HG03460 (cell line): ENCODE results near the gene ATXN2.
"Not testable (repeated sequence)": the region's sequence is repeated elsewhere in the genome, so short reads cannot be mapped to it uniquely, and the experiment has no call there.

Experiments used
- ATAC-seq: cut with Tn5 transposase; IDR thresholded peaks from one replicate; pipeline ENCODE4 v1.9.1; 2021; ENCODE audit not compliant: unreplicated experiment

The ATXN2 gene

DNA sequence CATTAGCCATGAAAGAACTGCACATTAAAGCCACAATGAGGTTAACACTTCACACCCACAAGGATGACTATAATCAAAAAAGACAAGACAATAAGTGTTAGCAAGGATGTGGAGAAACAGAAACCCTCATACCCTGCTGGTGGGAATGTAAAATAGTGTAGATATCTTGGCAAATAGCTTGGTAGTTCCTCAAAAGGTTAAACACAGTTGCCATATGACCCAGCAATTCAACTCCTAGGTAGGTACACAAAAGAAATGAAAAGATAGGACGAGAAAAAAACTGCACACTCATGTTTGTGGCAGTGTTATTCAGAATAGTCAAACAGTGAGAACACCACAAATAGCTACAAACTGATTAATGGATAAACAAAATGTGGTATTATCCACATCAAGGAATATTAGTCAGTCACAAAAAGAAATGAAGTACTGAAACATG lies 93.5 kb downstream of the ATXN2 start:
- no peak for ATAC-seq

DNA sequence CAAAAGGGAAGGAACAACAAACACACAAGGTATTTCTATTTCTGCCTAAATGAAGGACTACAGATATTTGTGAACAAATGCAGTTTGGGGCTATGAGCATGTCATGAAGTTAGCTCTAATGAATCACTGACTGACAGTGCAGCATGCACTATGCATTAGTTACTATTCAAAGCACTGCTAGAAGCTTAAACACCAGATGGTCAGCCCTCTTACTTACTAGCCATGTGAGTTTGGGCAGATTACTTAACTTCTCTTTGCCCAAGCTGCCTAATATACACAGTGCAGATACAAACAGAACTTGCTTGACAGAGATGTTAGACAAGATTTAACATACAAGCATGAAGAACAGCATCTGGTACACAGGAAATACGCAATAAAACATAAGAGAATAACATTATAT lies 96.0 kb downstream of the ATXN2 start:
- ATAC-seq, result no peak

DNA sequence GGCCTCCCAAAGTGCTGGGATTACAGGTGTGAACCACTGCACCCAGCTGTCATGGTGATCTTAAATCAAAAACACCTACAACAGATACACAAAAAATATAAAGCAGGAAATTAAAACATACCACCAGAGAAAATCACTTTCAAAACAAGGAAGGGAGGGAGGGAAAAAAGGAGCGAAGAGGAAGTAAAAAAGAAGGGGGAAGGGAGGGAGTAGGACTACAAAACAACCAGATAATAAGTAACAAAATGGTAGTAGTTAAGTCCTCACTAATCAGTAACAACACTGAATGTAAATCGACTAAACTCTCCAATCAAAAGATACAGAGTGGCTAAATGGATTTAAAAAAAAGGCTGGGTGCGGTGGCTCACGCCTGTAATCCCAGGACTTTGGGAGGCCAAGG lies 104.4 kb downstream of the ATXN2 start:
- no peak for ATAC-seq

DNA sequence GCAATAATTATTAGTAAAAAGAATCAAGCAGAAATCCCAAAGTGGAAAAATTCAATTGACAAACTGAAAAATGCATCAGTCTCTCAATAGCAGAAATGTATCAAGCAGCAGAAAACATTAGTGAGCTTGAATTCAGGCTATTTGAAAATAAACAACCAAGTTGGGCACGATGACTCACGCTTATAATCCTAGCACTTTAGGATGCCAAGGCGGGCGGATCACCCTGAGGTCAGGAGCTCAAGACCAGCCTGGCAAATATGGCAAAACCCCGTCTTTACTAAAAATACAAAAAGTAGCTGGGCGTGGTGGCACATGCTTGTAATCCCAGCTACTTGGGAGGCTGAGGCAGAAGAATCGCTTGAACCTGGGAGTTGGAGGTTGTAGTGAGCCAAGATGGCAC lies 106.1 kb downstream of the ATXN2 start:
- not testable (repeated sequence) for ATAC-seq

DNA sequence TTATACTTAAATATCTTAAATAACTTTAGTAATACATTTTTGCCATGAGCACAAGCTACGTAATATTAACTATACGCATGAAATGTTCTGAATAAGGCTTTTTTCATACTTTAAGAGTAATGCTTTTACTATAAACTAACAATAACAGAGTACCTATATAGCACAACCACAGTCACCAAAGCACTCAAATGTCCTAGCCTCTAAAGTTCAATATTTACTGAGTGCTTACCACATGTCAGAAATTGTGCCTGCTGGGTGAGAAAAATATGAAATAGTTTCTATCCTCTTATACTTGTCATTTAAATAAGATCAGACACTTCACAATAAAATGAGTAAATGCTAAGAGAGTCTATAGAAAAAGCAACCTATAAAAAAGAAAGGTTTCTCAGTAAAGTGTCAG lies 110.3 kb downstream of the ATXN2 start:
- ATAC-seq, result no peak

DNA sequence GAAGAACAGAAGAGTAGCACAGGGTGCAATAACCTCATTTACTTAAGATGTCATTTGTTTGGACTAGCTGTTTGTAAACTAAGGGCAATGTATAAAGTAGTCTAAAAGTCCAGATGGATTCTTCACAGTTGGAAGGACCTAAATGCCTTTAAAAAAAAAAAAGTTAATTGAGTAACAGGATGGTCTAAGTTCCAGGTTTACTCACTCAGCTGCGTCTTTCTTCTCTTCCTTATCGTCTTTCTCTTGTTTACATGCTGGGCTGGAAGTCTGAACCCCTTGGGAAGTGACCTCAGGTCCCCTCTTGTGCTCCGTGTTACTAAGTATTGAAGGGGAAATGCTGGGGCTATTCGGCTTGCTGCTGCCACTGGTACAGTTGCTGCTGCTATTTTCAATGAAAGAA lies 110.8 kb downstream of the ATXN2 start:
- ATAC-seq, result no peak

DNA sequence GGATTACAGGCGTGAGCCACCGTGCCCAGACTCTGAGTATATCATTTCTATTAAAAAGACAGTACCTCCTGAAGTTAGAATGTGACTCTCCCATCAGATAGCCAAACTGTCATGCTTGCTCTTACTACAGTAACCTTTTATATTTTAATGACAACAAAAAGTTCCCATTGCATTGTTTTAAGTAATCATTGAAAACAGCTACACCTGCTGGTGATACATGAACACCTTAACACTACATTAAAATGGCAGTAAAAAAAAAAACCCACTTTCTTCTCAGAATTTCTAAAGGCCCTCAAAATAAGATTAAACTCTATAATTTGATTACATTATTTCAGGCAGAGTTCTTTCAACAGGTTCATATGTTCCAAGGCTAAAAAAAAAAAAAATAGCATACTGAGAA lies 116.7 kb downstream of the ATXN2 start:
- no peak for ATAC-seq

DNA sequence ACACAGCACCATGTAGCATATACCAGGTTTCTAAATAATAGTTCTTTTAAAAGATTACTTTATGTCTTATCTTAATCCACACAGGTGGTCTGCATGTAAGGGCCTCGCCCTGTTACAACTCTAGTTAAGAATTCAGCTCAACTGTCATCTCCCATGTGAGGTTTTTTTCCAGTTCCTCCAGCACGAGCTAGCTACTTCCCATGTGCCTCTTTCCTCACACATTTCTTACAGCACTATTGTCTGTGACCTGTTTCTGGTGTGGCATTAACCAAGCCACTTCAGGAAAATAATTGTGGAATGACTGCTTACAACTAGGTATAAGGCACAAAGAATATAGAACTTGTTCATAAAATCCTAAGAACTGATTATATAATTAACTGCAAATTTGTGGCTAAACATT lies 127.9 kb downstream of the ATXN2 start:
- ATAC-seq, result no peak

DNA sequence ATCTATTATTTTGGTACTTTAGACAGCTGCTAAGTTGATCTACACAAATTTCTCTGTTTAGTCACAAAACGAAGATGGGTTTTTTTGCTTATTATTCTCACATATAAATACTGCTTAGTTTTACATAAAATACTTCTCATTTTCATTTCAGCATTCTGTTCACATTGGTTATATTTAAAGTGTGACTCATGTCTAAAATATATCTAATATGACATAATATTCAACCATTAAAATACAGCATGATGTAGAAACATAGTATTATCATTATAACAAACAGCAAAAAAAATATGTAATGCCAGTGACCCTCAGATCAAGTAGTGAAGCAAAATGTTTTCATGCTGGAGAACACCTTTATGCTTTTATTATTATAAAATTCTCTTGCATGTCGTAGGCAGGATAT lies 129.7 kb downstream of the ATXN2 start:
- no peak for ATAC-seq

DNA sequence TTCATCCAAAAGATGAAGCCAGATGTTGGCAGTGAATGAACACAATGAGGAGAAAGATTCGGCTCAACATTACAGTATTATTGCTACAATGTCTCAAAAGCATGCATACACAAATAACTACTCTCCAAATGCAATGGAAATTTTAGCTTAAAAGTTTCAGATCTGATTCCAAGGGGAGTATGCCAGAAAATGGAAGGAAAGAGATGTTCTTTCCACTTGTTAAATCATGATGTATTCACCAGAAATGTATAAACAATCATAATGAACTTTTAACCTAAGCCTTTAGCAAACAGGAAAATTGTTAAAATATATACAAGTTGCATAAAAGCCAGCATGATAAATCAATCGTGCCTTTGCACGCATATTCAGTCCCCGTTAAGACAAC lies 131.3 kb downstream of the ATXN2 start:
- ATAC-seq, result no peak

DNA sequence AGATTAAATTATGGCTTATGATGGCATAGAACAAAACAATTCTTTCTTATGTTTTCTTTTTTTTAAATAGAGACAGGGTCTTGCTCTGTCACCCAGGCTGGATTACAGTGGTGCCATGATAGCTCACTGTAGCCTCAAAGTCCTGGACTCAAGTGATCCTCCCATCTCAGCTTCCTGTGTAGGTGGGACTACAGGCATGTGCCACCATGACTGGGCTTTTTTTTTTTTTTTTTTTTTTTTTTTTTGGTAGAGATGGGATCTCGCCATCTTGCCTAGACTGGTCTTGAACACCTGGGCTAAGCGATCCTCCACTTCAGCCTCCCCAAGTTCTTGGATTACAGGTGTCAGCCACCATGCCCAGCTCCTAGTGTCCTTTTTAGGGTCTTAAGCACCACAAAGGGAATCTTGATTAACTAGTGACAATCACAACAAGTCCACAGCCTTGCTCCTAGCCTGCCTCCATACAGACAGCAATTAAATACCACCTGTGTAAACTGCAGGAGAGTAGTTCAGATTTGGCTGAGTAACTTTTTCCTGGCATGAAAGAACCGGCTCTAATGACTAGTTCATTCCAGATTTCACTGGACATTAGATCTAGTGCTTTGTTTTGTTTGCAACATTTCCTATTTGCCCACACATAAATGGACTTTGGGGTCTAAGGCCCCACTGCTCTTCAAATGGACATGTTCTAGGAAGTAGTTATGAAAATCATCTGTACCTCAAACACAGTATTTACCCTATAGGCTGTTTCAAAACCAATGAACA lies 131.8 kb downstream of the ATXN2 start:
- ATAC-seq, result no peak

DNA sequence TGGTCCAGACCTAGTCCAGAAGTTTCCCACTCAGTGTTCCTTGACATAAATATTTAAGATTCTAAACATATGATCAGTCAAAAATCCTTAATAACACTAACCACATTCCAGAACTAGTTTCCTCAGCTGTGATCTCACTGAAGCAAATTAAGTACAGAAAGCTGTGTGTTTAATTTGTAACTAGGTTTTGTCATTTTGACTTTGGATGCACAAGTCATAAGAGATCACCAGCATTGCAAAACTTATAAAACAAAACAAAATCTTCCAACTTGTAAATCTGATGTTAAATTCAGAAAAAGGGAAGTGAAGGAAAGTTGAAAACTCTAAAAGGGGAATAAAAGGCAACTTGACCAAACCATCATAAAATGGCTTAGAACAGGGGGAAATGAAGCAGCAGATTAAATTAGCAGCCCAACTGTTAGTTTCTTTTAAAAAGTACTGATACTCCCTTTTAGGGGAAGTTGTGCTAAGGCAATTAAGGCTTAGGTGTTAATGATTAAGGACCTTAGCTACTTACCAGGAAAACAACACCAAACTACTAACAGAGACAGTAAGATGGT lies 136.8 kb downstream of the ATXN2 start:
- ATAC-seq, result peak; percentile 65

DNA sequence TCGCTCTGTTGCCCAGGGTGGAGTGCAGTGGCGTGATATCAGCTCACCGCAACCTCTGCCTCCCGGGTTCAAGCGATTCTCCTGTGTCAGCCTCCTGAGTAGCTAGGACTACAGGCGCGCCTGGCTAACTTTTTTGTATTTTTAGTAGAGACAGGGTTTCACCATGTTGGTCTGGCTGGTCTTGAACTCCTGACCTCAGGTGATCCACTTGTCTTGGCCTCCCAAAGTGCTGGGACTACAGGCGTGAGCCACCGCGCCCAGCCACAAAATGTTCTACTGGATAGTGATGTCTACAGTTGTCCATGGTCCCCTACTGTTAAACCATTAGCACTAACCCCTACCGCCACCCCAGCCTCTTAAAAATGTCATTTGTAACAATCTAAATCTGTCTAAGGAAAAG lies 139.0 kb downstream of the ATXN2 start:
- not testable (repeated sequence) for ATAC-seq

DNA sequence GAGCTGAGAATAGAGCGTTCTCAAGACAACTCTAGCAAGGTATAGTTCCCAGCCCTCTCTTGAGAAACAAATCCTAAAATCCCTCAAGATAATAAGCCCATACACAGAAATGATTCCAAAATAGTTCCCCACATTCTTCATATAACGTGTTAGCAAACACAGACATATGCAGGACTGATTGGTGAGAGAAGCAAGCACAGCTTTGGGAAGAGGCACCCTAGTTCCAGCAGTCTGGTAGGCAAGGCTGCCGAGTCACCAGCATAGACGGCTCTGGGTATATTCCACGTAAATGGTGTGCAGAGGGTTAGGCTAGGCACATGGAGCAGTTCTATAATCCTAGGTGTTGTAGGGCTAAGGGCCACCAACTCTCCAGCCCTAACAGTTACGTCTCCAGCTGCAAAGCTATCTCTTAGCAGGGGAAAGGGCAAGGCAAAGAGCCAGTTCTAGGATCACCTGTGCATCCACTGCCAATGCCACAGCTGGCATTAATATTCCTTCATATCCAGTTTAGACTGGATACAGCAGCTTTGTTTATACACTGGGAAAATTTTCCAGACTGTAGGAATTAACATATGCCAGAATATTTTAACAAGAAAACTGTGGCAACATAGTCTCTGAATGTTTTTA lies 140.5 kb downstream of the ATXN2 start:
- ATAC-seq, result no peak

DNA sequence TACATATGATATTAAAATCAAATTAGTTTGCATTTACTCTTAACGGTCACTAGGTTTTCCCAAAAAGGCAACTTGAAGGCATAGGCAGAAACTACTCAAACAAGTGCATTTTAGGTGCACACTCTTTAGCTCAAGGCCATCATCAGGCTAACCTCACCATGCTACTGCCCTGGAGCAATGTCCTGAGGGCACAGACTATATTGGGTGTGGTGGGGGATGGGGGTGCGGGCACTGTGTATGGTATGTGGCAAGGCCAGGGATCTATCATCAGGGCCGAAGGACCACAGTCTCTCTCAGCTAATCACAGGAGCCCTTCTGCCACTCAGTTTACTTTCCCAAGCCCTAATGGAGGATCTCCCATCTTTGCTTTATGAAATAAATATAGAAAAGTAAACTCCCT lies 141.5 kb downstream of the ATXN2 start:
- no peak for ATAC-seq

DNA sequence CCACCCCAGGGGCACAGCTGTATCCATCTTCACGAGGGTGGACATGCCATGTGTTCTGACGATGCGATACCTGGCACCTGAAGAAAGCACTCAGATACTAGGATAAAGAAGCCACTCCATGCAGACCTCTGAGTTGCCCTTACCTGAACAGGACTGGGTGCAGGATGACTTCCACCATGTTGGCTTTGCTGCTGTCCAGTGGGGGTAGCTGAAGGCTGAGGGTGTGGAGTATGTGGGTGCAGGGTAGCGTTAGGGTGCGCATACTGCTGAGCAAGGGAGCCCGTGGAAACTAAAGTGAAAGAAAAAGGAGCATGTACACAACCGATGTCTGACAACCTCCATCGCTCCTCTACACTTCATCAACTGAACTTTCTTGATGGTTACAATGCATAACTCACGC lies 142.0 kb downstream of the ATXN2 start:
- ATAC-seq, result no peak

DNA sequence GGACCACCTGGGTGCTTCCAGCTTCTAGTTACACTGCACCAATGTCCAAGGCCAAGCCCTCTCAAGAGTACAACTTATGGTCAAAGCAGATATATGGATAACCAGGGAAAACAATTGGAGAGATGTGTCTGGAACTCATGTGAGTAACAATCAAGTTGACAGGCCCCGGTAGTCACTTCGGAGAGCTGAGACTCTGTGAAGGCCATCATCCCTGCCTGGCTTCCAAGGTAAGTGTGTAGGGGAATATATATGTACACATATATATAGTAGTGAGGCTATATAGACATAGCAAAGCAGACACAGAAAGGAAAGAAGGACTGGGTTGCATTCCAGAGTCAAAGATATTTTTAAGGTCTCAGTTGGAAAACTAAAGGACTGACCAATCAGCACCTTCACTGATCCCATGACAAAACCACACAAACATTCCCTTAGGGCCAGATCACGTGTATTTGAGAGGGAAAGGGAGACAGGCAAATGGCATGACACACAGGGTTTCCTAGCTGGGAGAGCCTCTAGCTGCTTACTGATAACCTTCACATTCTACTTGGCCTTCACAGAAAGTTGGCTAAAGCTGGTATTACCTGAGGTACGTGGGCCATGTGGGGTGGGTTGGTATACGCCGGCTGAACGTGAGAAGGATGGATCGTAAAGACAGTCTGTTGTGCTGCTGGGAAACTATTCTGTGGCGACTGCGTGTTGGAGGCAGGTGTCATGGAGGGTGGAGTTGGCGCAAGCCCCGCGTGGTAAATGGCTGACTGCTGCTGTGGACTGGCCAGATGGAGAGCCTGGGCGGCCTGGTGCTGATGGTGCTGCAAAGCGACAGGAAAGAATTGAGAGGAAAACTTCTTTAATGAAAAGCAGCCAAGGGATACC lies 143.4 kb downstream of the ATXN2 start:
- ATAC-seq, result no peak

DNA sequence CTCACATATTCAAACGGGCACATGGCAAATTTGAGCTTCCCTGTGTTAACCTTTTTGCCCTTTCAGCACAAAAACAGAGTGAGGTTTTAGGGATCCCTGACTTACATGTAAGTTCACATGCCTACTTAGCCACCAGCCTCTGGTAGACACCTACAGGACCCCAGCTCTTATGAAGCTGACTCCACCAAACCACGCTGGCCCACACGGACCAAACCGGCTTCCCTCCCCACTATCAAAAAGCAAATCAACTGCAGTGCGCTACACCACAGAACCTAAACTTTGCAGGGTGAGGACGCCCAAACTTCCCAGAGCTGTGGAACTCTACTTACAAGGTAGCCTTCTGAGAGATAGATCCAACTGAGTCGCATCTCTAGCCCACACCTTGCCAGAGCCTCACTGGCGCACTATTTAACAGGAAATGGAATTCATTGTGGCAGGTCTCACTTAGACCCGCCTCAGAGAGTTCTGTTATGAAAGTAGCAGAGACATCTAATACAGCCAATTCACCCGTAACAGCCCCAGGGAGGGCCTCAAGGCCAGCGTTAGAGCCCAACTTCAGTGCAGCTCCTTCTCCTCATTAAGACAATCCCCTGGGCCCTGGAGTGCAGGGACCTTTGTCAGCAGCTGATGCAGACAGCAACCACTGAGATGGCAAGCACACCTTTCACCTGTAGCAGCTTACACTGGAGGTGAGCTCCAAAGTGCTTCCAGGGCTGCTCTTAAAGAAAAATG lies 144.2 kb downstream of the ATXN2 start:
- ATAC-seq, result no peak

DNA sequence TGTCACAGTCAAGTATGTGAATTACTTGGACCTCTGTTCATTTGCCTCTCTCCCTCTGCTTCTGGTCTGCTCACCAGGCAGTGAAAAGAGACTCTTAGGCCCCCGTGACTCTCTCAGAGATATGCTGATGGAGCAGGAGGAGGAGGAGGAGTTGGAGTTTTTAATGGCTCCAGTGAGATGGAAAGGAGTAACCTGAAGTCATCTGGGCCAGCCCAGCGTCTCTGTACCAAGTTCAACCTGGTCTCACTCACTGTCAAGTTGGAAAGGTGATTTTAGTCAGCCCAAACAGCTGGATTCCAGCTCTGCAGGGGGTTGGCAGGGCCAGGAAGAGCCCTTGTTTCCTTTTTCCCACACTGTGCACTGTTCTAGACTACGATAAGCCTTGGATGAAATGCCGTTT lies 144.8 kb downstream of the ATXN2 start:
- ATAC-seq, result no peak

DNA sequence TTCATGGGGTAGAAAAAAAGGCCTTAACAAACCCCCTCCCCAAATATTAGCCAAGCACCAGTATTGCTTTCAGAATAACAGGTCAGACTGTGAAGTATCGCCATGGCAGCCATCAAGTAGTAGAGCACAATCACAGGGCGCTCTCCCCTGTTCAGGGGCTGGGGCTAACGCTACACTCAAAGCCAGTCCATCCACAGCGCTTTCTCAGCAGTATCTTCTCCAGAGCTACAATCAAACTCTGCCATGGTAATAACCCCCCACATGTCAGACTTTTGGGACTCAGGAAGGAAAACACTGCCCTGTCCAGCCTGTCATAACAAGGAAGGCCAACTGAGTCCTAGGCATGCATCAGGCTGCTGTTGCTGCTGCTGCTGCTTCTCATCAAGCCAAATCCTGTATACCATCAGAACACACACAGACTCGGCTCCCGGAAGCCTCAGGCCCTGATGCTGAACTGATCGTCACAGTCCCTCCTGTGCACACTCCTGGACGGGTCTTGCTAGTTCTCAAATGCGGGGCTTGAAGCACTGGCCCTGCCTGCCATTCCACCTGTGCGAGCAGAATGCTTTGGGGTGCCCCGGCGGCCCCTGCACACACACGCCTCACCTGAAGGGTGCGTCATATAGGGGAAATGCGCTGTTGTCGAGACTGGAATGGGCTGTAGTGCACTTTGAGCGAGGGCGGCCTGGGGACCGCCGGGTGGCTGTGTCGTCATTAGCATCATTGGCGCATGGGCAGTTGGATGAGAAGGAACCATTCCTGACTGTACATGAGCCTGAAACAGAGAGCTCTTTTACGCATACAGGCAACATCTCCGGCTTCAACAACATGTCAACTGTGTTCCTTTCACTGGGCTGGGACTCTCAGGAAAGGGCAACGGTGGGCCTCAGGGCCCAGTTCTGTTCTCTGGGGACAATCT lies 145.8 kb downstream of the ATXN2 start:
- no peak for ATAC-seq
